A549 (cell line): ENCODE results near the gene ORM1. TPM values are rescaled to one million over a fixed set of nuclear protein-coding genes. Genes with fewer than 3 reads are reported as not detected.

Experiments
- ATAC-seq, 2 experiments: fragments of 200-7000 bp in 1 of 2; fragments of >200 bp in 1 of 2; cut with Nextera tagmentation in 1 of 2; cut with Tn5 transposase in 1 of 2; 3 replicates each; pipeline versions ENCODE4 v1.8.0 to v1.9.1; 2018 to 2020; ENCODE audit warnings: mild to moderate bottlenecking in 1 of 2, moderate library complexity in 1 of 2
- CTCF ChIA-PET: fragments of 300-600 bp; sonication (Branson Sonifier 250); formaldehyde crosslinking; extraction: SDS; loops from one replicate; lab custom pipeline; 2021; ENCODE audit warnings: antibody characterized with exemption, inconsistent platforms; lab: Yijun Ruan, JAX
- POLR2A ChIA-PET: fragments of 350-600 bp; formaldehyde crosslinking; extraction: SDS; loops from one replicate; lab custom pipeline; 2021; ENCODE audit warnings: antibody characterized with exemption, inconsistent platforms; lab: Yijun Ruan, JAX
- DNase-seq, 2 experiments: peaks; one replicate each; pipeline versions ENCODE4 v3.0.0 to v3.0.0-alpha.2; 2011 to 2016; ENCODE audit warnings: low read depth in 1 of 2, low spot score in 1 of 2
- FAIRE-seq: peaks from 2 replicates; lab custom pipeline; 2011; peaks lifted over from hg19 to GRCh38; lab: Jason Lieb, UNC
- H3K27ac ChIP-seq, 2 experiments: fragments of >200 bp; sonication (Bioruptor Twin); formaldehyde crosslinking; 3 replicates each; pipeline ENCODE4 v1.5.1; 2016 to 2017
- H3K4me1 ChIP-seq: fragments of >200 bp; sonication (Bioruptor Twin); formaldehyde crosslinking; 3 replicates; pipeline ENCODE4 v1.6.1; 2016
- H3K4me2 ChIP-seq: fragments of >200 bp; sonication (Bioruptor Twin); formaldehyde crosslinking; 3 replicates; pipeline ENCODE4 v1.6.1; 2016
- H3K4me3 ChIP-seq: fragments of >200 bp; sonication (Bioruptor Twin); formaldehyde crosslinking; 3 replicates; pipeline ENCODE4 v1.5.1; 2016
- H3K9me3 ChIP-seq: fragments of >200 bp; sonication (Bioruptor Twin); formaldehyde crosslinking; 3 replicates; pipeline ENCODE4 v1.6.1; 2016
- ATOH8 ChIP-seq: fragments of 250-450 bp; sonication (Bioruptor Pico); IDR thresholded peaks from 2 replicates; pipeline ENCODE4 v1.5.0; 2020; ENCODE audit warnings: low read depth, mild to moderate bottlenecking, moderate library complexity
- CEBPB ChIP-seq, 2 experiments: fragments of >200 bp in 1 of 2; sonication (Bioruptor Twin) in 1 of 2; formaldehyde crosslinking in 1 of 2; IDR thresholded peaks; 2 replicates each; pipeline ENCODE4 v1.6.1; 2012 to 2016
- CHD2 ChIP-seq: fragments of 150-350 bp; IDR thresholded peaks from 2 replicates; pipeline ENCODE4 v1.6.1; 2014; ENCODE audit warnings: low read length; ENCODE audit not compliant: partially characterized antibody
- EHMT2 ChIP-seq: fragments of 200-600 bp; sonication (generic); IDR thresholded peaks from 2 replicates; pipeline ENCODE4 v1.6.1; 2016; ENCODE audit warnings: antibody characterized with exemption, low read depth, mild to moderate bottlenecking, moderate library complexity
- ESRRA ChIP-seq: fragments of 150-350 bp; IDR thresholded peaks from 2 replicates; pipeline ENCODE4 v1.6.1; 2014; ENCODE audit warnings: mild to moderate bottlenecking, low read length, borderline replicate concordance
- FOXS1 ChIP-seq: fragments of 250-450 bp; sonication (Bioruptor Pico); IDR thresholded peaks from 2 replicates; pipeline ENCODE4 v1.5.0; 2020; ENCODE audit warnings: mild to moderate bottlenecking, moderate library complexity
- HOXA7 ChIP-seq: fragments of 250-450 bp; sonication (Bioruptor Pico); IDR thresholded peaks from 2 replicates; pipeline ENCODE4 v1.5.0; 2020; ENCODE audit warnings: mild to moderate bottlenecking, moderate library complexity
- HOXB5 ChIP-seq: fragments of 250-450 bp; sonication (Bioruptor Pico); IDR thresholded peaks from 2 replicates; pipeline ENCODE4 v1.5.0; 2020; ENCODE audit warnings: mild to moderate bottlenecking, moderate library complexity
- JUN ChIP-seq, 2 experiments: fragments of >200 bp; sonication (Bioruptor Twin); formaldehyde crosslinking; IDR thresholded peaks; 2 replicates in 1 of 2; 3 replicates in 1 of 2; pipeline ENCODE4 v1.6.1; 2016 to 2017
- KDM1A ChIP-seq: fragments of 200-600 bp; sonication (generic); IDR thresholded peaks from 2 replicates; pipeline ENCODE4 v1.6.1; 2016; ENCODE audit warnings: low read depth, mild to moderate bottlenecking
- KDM5A ChIP-seq: fragments of 200-600 bp; sonication (generic); IDR thresholded peaks from 2 replicates; pipeline ENCODE4 v1.6.1; 2016; ENCODE audit warnings: antibody characterized with exemption, mild to moderate bottlenecking
- REST ChIP-seq: fragments of 200-600 bp; sonication (generic); IDR thresholded peaks from 2 replicates; pipeline ENCODE4 v1.6.1; 2016; ENCODE audit warnings: antibody characterized with exemption, mild to moderate bottlenecking, moderate library complexity
- TFCP2L1 ChIP-seq: fragments of 250-450 bp; sonication (Bioruptor Pico); IDR thresholded peaks from 2 replicates; pipeline ENCODE4 v1.5.0; 2021; ENCODE audit warnings: mild to moderate bottlenecking
- USF2 ChIP-seq: fragments of 450-650 bp; IDR thresholded peaks from 2 replicates; pipeline ENCODE4 v1.6.1; 2014; ENCODE audit warnings: antibody characterized with exemption
- ZNF302 ChIP-seq: fragments of 250-450 bp; sonication (Bioruptor Pico); IDR thresholded peaks from 2 replicates; pipeline ENCODE4 v1.9.0; 2021; ENCODE audit warnings: inconsistent platforms, mild to moderate bottlenecking, moderate library complexity
- ZSCAN20 ChIP-seq: fragments of 250-450 bp; sonication (Bioruptor Pico); IDR thresholded peaks from 2 replicates; pipeline ENCODE4 v1.8.0; 2022; ENCODE audit warnings: mild to moderate bottlenecking, moderate library complexity
- WGBS: methylation state at CpG from one replicate; pipeline ENCODE4 v1.1.6; 2017; ENCODE audit errors: missing lambda C conversion rate; 5-methylcytosine and 5-hydroxymethylcytosine counted together
- polyA plus RNA-seq, 4 experiments: library from polyadenylated mRNA; depleted of rRNA in 3 of 4; stranded (reverse); fragments of >200 nt; fragmentation: RNase III in 1 of 4; extraction: RNeasy Plus Mini Kit Qiagen cat#74134 plus additional on column Dnase treatment in 1 of 4; gene quantifications; 2 replicates in 3 of 4; 3 replicates in 1 of 4; pipeline ENCODE4 v1.2.3, GENCODE V29; 2011 to 2017

Gene ORM1
- polyA plus RNA-seq, 2 of the 4 experiments (the other 2 are of a cell fraction), result 0.12 to 0.19 TPM

GRCh38 chr9:114316605-114317230 is 6.2 kb upstream of the ORM1 start:
- Histone ChIP-seq H3K9me3 (no peaks in the 10 kb centered on the region), H3K4me3 (no peak overlapping the region), H3K27ac (peak overlapping the region in 1 of 2 experiments; percentile 71; a peak in 3 of 6 replicates)
- DNase-seq (no peak), ATAC-seq (no peak), FAIRE-seq (no peak)
- ChIA-PET CTCF (interaction anchor here (0.6 to 1.5 kb wide), 5 partner anchors 12 to 238 kb away, joined by 3 to 6 read pairs (median 5); no protein-coding TSS in a partner anchor), POLR2A (no interaction called here)
- no peak for TF ChIP-seq ATOH8 (CRISPR knock-in tag)
- no peak for TF ChIP-seq REST
- TF ChIP-seq JUN (IDR thresholded peaks at IDR 0.05), result no peak
- no peak for TF ChIP-seq CEBPB (IDR thresholded peaks at IDR 0.05)
- no peak for TF ChIP-seq KDM1A
- TF ChIP-seq CHD2, result no peak
- TF ChIP-seq FOXS1 (CRISPR knock-in tag), result no peak
- no peak for TF ChIP-seq ZNF302
- no peak for TF ChIP-seq TFCP2L1 (CRISPR knock-in tag)
- TF ChIP-seq USF2, result no peak
- TF ChIP-seq HOXB5 (CRISPR knock-in tag), result no peak
- no peak for TF ChIP-seq HOXA7 (CRISPR knock-in tag)
- TF ChIP-seq ZSCAN20 (CRISPR knock-in tag), result no peak
- TF ChIP-seq ESRRA, result no peak
- TF ChIP-seq KDM5A, result no peak
- TF ChIP-seq, all 56 proteins: peak for 0
- peaks cover 7% of the 10 kb centered on the region; the same call in 2 of the 3 replicates for H3K4me1 ChIP-seq
- 73% methylated on average over 10 of the region's 10 CpGs for WGBS
- H3K4me2 ChIP-seq, result no peak overlapping the region

GRCh38 chr9:114317665-114318357 is 5.1 kb upstream of the ORM1 start:
- H3K4me2 ChIP-seq, result no peak overlapping the region
- CTCF ChIA-PET, result interaction anchor here (1.0 to 1.5 kb wide), 3 partner anchors 13 to 234 kb away, joined by 5 to 6 read pairs (median 5); no protein-coding TSS in a partner anchor
- POLR2A ChIA-PET, result no interaction called here
- no peaks in the 10 kb centered on the region for H3K9me3 ChIP-seq
- WGBS, result 73% methylated on average over 8 of the region's 8 CpGs
- H3K27ac ChIP-seq, result peak overlapping the region; percentile 66 to 71
- peaks cover 10% of the 10 kb centered on the region; the same call in 2 of the 3 replicates for H3K4me1 ChIP-seq
- ATAC-seq (no peak), DNase-seq (peak in 1 of 2 experiments; percentile 17), FAIRE-seq (no peak)
- H3K4me3 ChIP-seq, result no peak overlapping the region
- no peak for TF ChIP-seq EHMT2
- peak; percentile 39 to 50; a peak in 2 of 4 replicates for TF ChIP-seq CEBPB (IDR thresholded peaks at IDR 0.05)
- TF ChIP-seq ZSCAN20 (CRISPR knock-in tag), result 0 out of 2 replicates have a peak, but pooled peaks have one; percentile 37
- TF ChIP-seq, all 56 proteins: peak for 2
